Fibroblast of upper back skin (primary cell): Measurements from ENCODE around the gene ABCA8.
"Not testable (repeated sequence)": the region's sequence is repeated elsewhere in the genome, so short reads cannot be mapped to it uniquely, and the experiment has no call there.

Source experiments
- DNase-seq: peaks from one replicate; pipeline ENCODE4 v3.0.0-alpha.2; 2013

Gene ABCA8

DNA sequence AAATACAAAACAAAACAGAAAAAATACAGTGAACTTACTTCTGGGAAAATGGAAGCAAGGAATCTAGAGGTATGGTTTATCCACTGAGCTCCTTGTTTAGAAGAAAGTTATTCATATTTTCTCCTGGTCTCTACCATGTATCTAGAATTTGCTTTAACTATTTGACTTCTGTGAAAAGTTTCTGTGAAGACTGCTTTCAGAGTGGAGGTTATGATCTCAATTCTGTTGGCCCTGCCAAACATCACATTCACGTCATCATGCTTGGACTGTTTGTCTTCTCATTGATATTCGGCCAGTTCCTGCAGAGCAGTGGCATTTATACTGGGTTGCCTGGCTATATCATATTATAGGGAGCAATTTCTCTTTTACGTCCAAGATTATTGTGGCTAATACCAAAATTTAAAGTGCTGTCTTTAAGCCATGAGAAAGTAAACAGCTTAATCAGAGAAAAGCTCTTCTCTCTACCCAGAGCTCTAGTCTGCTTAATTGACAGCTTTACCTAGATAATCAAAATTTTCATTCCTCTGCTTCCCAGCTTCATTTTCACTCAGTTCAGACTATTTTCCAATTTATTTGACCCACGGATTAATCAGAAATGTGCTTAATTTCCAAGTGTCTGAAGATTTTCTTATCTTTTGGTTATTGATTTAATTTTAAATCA lies at the start of gene ABCA8:
Gene ABCA8 (minus strand): TSS at position 212 of the 661 bp plus-strand sequence. CDS start 13,358 bp downstream, outside the sequence.
- peak; percentile 40 for DNase-seq

- not testable (repeated sequence) for DNase-seq
Measured at GRCh38 chr17:69004759-69005158, 49.6 kb upstream of the ABCA8 start.

- DNase-seq, result not testable (repeated sequence)
Measured at GRCh38 chr17:68999743-69000142, 44.6 kb upstream of the ABCA8 start.

DNA sequence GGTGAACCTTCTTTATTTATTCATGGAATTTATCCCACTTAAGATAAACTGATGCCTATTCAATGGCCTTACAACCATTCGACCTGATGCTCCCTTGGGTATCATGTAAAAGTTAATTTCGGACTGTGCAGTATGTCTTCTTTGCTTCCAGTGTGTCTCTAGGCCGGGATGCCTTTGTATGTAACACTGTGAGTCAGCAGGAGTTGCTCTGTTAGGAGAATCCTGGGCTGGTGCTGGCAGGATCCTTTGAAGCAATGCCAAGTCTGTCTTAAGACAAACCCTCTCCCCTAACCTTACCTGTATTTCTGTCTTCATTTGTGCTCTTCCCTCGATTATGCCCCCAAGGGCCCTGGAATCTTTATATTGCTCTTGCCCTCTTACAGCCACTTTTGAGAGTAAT lies 37.9 kb upstream of the ABCA8 start:
- DNase-seq, result peak; percentile 20

GRCh38 chr17:68987966-68988365 lies 32.8 kb upstream of the ABCA8 start:
- DNase-seq, result no peak

DNA sequence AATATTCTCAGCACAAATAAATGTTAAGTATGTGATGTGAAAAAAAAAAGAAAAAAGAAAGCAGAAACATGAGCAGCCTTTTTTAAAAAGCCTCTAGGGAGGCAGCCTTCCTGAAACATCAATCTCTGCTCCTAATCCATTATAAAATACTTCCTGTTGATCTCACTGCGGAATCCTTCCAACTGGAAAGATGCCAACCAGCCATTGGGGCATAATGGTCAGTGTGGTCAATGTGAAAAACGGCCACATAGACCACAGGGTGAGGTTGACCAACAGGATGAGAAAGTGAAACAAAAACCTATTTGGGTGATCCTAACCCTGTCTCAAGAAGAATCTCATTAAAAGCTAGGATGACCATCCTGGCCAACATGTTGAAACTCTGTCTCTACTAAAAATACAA lies 26.1 kb upstream of the ABCA8 start:
- peak; percentile 80 for DNase-seq

GRCh38 chr17:68973098-68973846 lies 18.1 kb upstream of the ABCA8 start:
- DNase-seq, result no peak

DNA sequence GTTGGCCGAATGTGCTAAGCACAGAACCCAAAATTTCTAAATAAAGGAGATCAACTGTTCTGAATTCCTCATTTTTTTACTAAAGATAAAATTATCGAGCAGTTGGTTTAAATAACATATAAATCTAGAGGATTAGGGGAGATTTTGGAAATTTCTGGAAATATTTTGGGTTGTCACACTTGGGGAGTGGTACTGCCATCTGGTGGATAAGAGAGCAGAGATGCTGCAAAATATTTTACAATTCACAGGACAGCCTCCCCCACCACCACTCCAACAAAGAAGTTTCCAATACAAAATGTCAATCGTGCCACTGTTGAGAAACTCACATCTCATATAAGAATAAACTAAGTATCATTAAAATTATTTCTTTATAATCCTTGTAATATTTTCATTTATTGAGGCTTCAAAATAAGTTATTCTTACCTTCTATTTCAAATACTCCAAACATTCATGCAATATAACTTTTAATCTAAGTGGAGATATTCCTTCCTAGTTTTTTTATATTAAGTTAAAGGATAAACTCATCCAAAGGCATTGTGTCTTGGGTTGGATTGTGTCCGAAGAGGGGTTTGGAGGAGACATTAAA lies 17.0 kb upstream of the ABCA8 start:
- DNase-seq, result peak; percentile 41

- no peak for DNase-seq
Measured at GRCh38 chr17:68969101-68969500, 13.9 kb upstream of the ABCA8 start.

DNA sequence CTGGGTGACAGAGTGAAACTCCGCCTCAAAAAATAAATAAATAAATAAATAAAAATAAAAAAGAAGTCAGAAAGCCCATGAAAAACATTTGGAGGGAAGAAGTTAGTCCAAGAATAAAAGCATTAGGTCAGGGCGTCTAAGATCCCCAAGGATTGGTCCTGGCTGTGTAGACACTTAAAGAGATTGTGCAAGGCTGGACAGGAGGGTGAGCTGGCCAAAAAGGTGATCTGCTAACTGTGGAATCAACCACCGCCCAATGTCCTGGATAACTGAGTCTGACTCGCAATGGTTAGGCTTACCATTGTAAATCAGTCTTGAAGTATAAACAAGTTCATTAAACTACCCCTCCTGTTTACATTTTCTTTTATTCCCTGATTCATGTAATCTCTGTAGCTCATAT lies 8.8 kb upstream of the ABCA8 start:
- no peak for DNase-seq

- no peak for DNase-seq
Measured at GRCh38 chr17:68961214-68961882, 6.2 kb upstream of the ABCA8 start.

GRCh38 chr17:68959117-68959516 lies 3.9 kb upstream of the ABCA8 start:
- not testable (repeated sequence) for DNase-seq

DNA sequence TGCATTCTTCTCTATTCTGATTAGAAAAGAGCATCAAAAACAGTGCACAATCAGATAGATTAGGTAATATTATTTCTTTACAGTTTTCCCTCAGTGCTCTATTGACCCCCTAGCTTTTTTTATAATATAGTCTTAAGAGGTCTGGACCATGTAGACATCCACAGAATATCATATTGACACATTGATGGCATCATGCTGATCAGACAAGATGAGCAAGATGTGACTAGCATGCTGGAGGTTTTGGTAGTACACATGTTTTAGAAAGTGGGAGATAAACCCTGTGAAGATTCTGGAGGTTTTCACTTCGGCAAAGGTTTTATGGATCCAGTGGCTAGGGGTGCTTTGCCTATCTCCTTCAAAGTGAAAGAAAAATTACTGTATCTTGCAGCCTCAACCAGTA lies 2.8 kb upstream of the ABCA8 start:
- no peak for DNase-seq

GRCh38 chr17:68954146-68954896 lies 871 bp downstream of the ABCA8 start:
- peak; percentile 37 for DNase-seq

DNA sequence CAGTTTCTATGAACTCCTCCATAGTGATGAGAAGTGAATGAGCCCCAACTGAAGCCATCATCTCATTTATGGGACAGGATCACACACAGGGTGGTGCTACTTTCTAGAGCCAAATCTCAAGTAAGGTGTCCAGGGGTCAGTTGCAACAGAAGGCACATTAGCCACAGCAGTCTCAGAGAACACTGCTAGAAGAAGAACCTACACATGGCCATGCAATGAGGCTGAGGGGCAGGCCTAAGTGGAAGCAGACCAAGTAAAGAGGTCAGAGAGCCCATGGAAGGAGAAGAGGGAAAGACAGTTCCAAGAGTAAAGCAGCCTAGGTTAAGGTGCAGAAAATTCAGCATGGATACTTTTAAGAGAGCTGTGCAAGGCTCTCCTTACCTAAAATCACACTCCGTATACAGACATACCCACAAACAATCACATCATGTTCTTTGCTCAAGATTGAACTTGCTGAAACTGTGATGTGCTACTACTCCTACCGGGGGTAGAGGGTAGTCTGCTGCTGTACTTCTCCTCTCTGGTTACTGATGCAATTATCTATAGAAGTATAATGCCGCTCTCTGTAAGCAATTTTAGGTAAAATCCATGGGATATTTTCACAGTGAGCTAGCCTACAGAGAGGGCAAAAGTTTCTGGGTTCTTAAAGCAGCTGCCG lies 1.7 kb downstream of the ABCA8 start:
- DNase-seq, result no peak

DNA sequence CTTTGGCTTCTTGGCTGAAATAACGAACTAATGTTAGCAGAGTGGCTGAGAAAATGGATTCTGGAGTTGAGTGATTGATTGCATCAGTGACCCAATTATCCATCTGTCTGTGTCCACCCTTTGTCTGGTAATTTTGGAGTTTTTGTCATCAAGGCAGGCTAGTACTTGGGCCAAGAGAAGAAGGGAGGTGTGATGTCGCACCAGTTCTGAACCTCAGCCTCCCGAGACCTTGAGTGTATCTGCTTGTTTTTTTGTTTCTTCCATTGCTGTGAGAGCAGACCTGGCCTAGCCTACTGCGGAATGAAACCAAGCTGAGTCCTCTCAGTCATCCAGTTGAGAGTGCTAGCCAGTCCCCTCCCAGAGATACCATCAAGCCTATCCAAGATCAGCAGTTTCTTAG lies 4.5 kb downstream of the ABCA8 start:
- DNase-seq, result no peak

GRCh38 chr17:68947868-68948267 lies 7.3 kb downstream of the ABCA8 start:
- not testable (repeated sequence) for DNase-seq

- no peak for DNase-seq
Measured at GRCh38 chr17:68944435-68945035, 10.7 kb downstream of the ABCA8 start.

- DNase-seq, result not testable (repeated sequence)
Measured at GRCh38 chr17:68943812-68944182, 11.4 kb downstream of the ABCA8 start.

DNA sequence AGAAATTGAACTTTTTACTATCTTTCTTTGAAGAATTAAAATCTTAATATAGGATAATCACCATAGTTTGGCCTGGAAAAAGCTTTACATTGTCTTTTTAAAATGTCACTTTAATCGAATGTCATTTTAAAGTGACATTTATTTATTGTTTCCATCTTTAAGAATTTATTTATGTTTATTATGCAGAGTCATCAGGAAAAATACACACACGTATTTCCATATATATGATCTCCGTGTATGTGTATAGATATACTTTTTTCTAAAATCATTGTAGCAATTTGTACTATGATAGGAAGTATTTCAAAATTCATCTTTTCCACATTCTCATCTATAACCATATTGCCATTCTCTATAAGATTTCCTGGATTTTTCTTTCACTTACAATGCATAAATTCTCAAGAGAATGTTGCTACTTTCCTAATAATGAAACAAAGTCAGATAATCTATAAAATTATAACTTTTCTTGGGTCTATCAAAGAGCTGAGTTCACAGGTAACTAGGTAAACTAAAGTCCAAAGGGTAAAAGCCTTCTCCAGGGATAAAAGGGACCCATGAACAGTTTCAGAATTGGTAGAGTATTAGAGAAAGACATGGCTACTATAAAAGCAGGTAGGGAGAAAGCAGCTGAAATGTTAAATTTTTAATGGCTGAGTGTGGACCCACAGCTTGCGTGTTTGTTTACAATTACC lies 11.9 kb downstream of the ABCA8 start:
- DNase-seq, result no peak

GRCh38 chr17:68942389-68942788 lies 12.8 kb downstream of the ABCA8 start:
- DNase-seq, result no peak
